Activated CD4-positive, alpha-beta memory T cell treated with anti-CD3 and anti-CD28 coated beads for 36 hours (primary cell): Measurements from ENCODE around the gene CRABP2. TPM values are rescaled to one million over a fixed set of nuclear protein-coding genes. Genes with fewer than 3 reads are reported as not detected.

Experiments
- CTCF ChIA-PET: fragments of 350-600 bp; sonication (Branson Sonifier 250); formaldehyde crosslinking; loops from one replicate; lab custom pipeline; 2021; ENCODE audit warnings: antibody characterized with exemption, inconsistent platforms; lab: Charles Lee
- POLR2A ChIA-PET: fragments of 350-600 bp; sonication (Branson Sonifier 250); formaldehyde crosslinking; loops from one replicate; lab custom pipeline; 2021; ENCODE audit warnings: antibody characterized with exemption; lab: Charles Lee
- DNase-seq: peaks from one replicate; pipeline ENCODE4 v3.0.0-alpha.2; 2020
- H3K27ac Mint-ChIP-seq: one replicate; pipeline ENCODE4 v1.8.0; 2021; ENCODE audit warnings: mixed read lengths
- H3K27me3 Mint-ChIP-seq: one replicate; pipeline ENCODE4 v1.8.0; 2021; ENCODE audit warnings: mixed read lengths
- H3K36me3 Mint-ChIP-seq: one replicate; pipeline ENCODE4 v1.8.0; 2021; ENCODE audit warnings: mixed read lengths
- H3K4me1 Mint-ChIP-seq: one replicate; pipeline ENCODE4 v1.8.0; 2021; ENCODE audit warnings: low read depth, mixed read lengths
- H3K4me3 Mint-ChIP-seq: one replicate; pipeline ENCODE4 v1.8.0; 2021; ENCODE audit warnings: mild to moderate bottlenecking, mixed read lengths
- H3K9me3 Mint-ChIP-seq: one replicate; pipeline ENCODE4 v1.8.0; 2021; ENCODE audit warnings: mixed read lengths
- intact Hi-C: fragments of 100-400 bp; cut with micrococcal nuclease; formaldehyde crosslinking; loops from one replicate; pipeline ENCODE4 v1.15.1; 2023
- total RNA-seq, 2 experiments: library from RNA; stranded (reverse); gene quantifications; one replicate each; pipeline ENCODE4 v1.2.3, GENCODE V29; 2021

Gene CRABP2
- total RNA-seq, 2 experiments from 2014 or later = 1.1 to 2.3 TPM

- POLR2A ChIA-PET = no interaction called here
- H3K9me3 Mint-ChIP-seq = no peaks in the 10 kb centered on the region
- peaks cover 39% of the 10 kb centered on the region for H3K27me3 Mint-ChIP-seq
- intact Hi-C loops = no loop called here
- H3K36me3 Mint-ChIP-seq = no peaks in the 10 kb centered on the region
- no peak overlapping the region for H3K27ac Mint-ChIP-seq
- CTCF ChIA-PET = interaction anchor here (1.5 to 36.2 kb wide), 3 partner anchors 7 to 162 kb away, joined by 3 to 1179 read pairs (median 1179); partner anchors contain the start of genes CRABP2, ISG20L2, METTL25B and NES
- H3K4me3 Mint-ChIP-seq = no peak overlapping the region
- DNase-seq = no peak
- peaks cover 3% of the 10 kb centered on the region for H3K4me1 Mint-ChIP-seq
Measured at GRCh38 chr1:156697481-156697880, 7.9 kb downstream of the CRABP2 start.

- peaks cover 6% of the 10 kb centered on the region for H3K4me1 Mint-ChIP-seq
- no peaks in the 10 kb centered on the region for H3K9me3 Mint-ChIP-seq
- ChIA-PET CTCF (interaction anchor here (36.2 kb wide), 1 partner anchor 18 kb away, joined by 1179 read pairs; the partner anchor contains the start of genes CRABP2, ISG20L2 and METTL25B), POLR2A (no interaction called here)
- H3K27ac Mint-ChIP-seq = no peak overlapping the region
- DNase-seq = no peak
- H3K4me3 Mint-ChIP-seq = no peak overlapping the region
- peaks cover 45% of the 10 kb centered on the region for H3K27me3 Mint-ChIP-seq
- H3K36me3 Mint-ChIP-seq = no peaks in the 10 kb centered on the region
- intact Hi-C loops = no loop called here
Measured at GRCh38 chr1:156696755-156697154, 8.6 kb downstream of the CRABP2 start.

GRCh38 chr1:156694690-156694962 is 10.8 kb downstream of the CRABP2 start:
- H3K27ac Mint-ChIP-seq = no peak overlapping the region
- no peak for DNase-seq
- ChIA-PET CTCF (interaction anchor here (0.6 to 36.2 kb wide), 3 partner anchors 20 to 167 kb away, joined by 3 to 1179 read pairs (median 3); partner anchors contain the start of genes CRABP2, ISG20L2 and METTL25B), POLR2A (interaction anchor here (0.6 kb wide), 1 partner anchor 72 kb away, joined by 5 read pairs; no protein-coding TSS in a partner anchor)
- peaks cover 61% of the 10 kb centered on the region for H3K27me3 Mint-ChIP-seq
- H3K9me3 Mint-ChIP-seq = no peaks in the 10 kb centered on the region
- peaks cover 8% of the 10 kb centered on the region for H3K4me1 Mint-ChIP-seq
- intact Hi-C loops = no loop called here
- H3K36me3 Mint-ChIP-seq = no peaks in the 10 kb centered on the region
- no peak overlapping the region for H3K4me3 Mint-ChIP-seq

GRCh38 chr1:156693848-156694689 is 11.3 kb downstream of the CRABP2 start:
- H3K4me1 Mint-ChIP-seq = peaks cover 10% of the 10 kb centered on the region
- DNase-seq = no peak
- H3K4me3 Mint-ChIP-seq = no peak overlapping the region
- ChIA-PET CTCF (interaction anchor here (1.2 to 36.2 kb wide), 3 partner anchors 17 to 166 kb away, joined by 3 to 1179 read pairs (median 3); partner anchors contain the start of genes CRABP2, ISG20L2, METTL25B and NES), POLR2A (interaction anchor here (0.6 kb wide), 1 partner anchor 73 kb away, joined by 5 read pairs; no protein-coding TSS in a partner anchor)
- no peaks in the 10 kb centered on the region for H3K9me3 Mint-ChIP-seq
- intact Hi-C loops = no loop called here
- H3K27me3 Mint-ChIP-seq = peaks cover 62% of the 10 kb centered on the region
- no peak overlapping the region for H3K27ac Mint-ChIP-seq
- H3K36me3 Mint-ChIP-seq = no peaks in the 10 kb centered on the region

- ChIA-PET CTCF (interaction anchor here (1.2 to 36.2 kb wide), 3 partner anchors 16 to 198 kb away, joined by 3 to 1179 read pairs (median 58); partner anchors contain the start of genes CRABP2, ISG20L2, METTL25B and NES), POLR2A (no interaction called here)
- H3K4me1 Mint-ChIP-seq = peaks cover 10% of the 10 kb centered on the region
- no peak overlapping the region for H3K4me3 Mint-ChIP-seq
- peaks cover 68% of the 10 kb centered on the region for H3K27me3 Mint-ChIP-seq
- no peaks in the 10 kb centered on the region for H3K9me3 Mint-ChIP-seq
- H3K36me3 Mint-ChIP-seq = no peaks in the 10 kb centered on the region
- intact Hi-C loops = no loop called here
- no peak overlapping the region for H3K27ac Mint-ChIP-seq
- DNase-seq = no peak
Measured at GRCh38 chr1:156692925-156693847, 12.2 kb downstream of the CRABP2 start.

GRCh38 chr1:156692441-156692924 is 12.9 kb downstream of the CRABP2 start:
- Mint-ChIP-seq H3K4me1 (peaks cover 10% of the 10 kb centered on the region), H3K4me3 (no peak overlapping the region), H3K27ac (no peak overlapping the region), H3K27me3 (peaks cover 65% of the 10 kb centered on the region), H3K36me3 (no peaks in the 10 kb centered on the region), H3K9me3 (no peaks in the 10 kb centered on the region)
- CTCF ChIA-PET = interaction anchor here (4.3 to 36.2 kb wide), 3 partner anchors 22 to 199 kb away, joined by 58 to 1179 read pairs (median 78); partner anchors contain the start of genes CRABP2, ISG20L2, METTL25B and NTRK1
- intact Hi-C loops = no loop called here
- POLR2A ChIA-PET = no interaction called here
- no peak for DNase-seq

- CTCF ChIA-PET = interaction anchor here (0.9 to 36.2 kb wide), 7 partner anchors 15 to 199 kb away, joined by 3 to 1179 read pairs (median 37); partner anchors contain the start of genes CRABP2, ISG20L2, METTL25B and NES
- H3K4me3 Mint-ChIP-seq = no peak overlapping the region
- intact Hi-C loops = no loop called here
- H3K4me1 Mint-ChIP-seq = peaks cover 10% of the 10 kb centered on the region
- H3K27me3 Mint-ChIP-seq = peaks cover 61% of the 10 kb centered on the region
- DNase-seq = no peak
- no peaks in the 10 kb centered on the region for H3K36me3 Mint-ChIP-seq
- H3K9me3 Mint-ChIP-seq = no peaks in the 10 kb centered on the region
- POLR2A ChIA-PET = no interaction called here
- H3K27ac Mint-ChIP-seq = no peak overlapping the region
Measured at GRCh38 chr1:156691665-156692440, 13.5 kb downstream of the CRABP2 start.

- Mint-ChIP-seq H3K9me3 (no peaks in the 10 kb centered on the region), H3K4me3 (no peak overlapping the region), H3K4me1 (peaks cover 10% of the 10 kb centered on the region), H3K36me3 (no peaks in the 10 kb centered on the region), H3K27me3 (peaks cover 57% of the 10 kb centered on the region), H3K27ac (no peak overlapping the region)
- ChIA-PET CTCF (interaction anchor here (0.9 to 36.2 kb wide), 15 partner anchors 11 to 238 kb away, joined by 3 to 1179 read pairs (median 18); partner anchors contain the start of genes CRABP2, ISG20L2, METTL25B and NES), POLR2A (interaction anchor here (2.4 to 2.5 kb wide), 2 partner anchors 15 to 38 kb away, joined by 10 to 14 read pairs; partner anchors contain the start of genes CRABP2, ISG20L2 and METTL25B)
- intact Hi-C loops = no loop called here
- DNase-seq = no peak
Measured at GRCh38 chr1:156691191-156691590, 14.2 kb downstream of the CRABP2 start.

- Mint-ChIP-seq H3K36me3 (no peaks in the 10 kb centered on the region), H3K4me3 (no peak overlapping the region), H3K27me3 (peaks cover 57% of the 10 kb centered on the region), H3K4me1 (peaks cover 10% of the 10 kb centered on the region), H3K27ac (no peak overlapping the region), H3K9me3 (no peaks in the 10 kb centered on the region)
- ChIA-PET POLR2A (interaction anchor here (1.9 to 2.5 kb wide), 3 partner anchors 15 to 38 kb away, joined by 10 to 14 read pairs (median 13); partner anchors contain the start of genes CRABP2, ISG20L2 and METTL25B), CTCF (interaction anchor here (1.1 to 36.2 kb wide), 28 partner anchors 11 to 383 kb away, joined by 3 to 1179 read pairs (median 10); partner anchors contain the start of genes CRABP2, ISG20L2, METTL25B and MRPL24)
- no peak for DNase-seq
- intact Hi-C loops = no loop called here
Measured at GRCh38 chr1:156690675-156691036, 14.7 kb downstream of the CRABP2 start.

GRCh38 chr1:156689953-156690674 is 15.3 kb downstream of the CRABP2 start:
- POLR2A ChIA-PET = interaction anchor here (1.0 to 2.5 kb wide), 7 partner anchors 16 to 112 kb away, joined by 4 to 14 read pairs (median 6); partner anchors contain the start of genes CRABP2, ISG20L2 and METTL25B
- Mint-ChIP-seq H3K9me3 (no peaks in the 10 kb centered on the region), H3K4me1 (peaks cover 10% of the 10 kb centered on the region), H3K4me3 (no peak overlapping the region), H3K27me3 (peaks cover 58% of the 10 kb centered on the region), H3K36me3 (no peaks in the 10 kb centered on the region), H3K27ac (no peak overlapping the region)
- intact Hi-C loops = loop anchor here (1.0 to 10.0 kb wide), 4 partner anchors 15 to 205 kb away; partner anchors contain the start of genes CRABP2, NTRK1 and PEAR1
- CTCF ChIA-PET = interaction anchor here (0.5 to 36.2 kb wide), 57 partner anchors 10 to 384 kb away, joined by 3 to 1179 read pairs (median 4); partner anchors contain the start of genes CRABP2, HDGF, ISG20L2 and METTL25B
- no peak for DNase-seq
